Body of pancreas (tissue), 4 donors: ENCODE results near the gene SRMS.
A peak's percentile ranks its signal among the peaks of the same experiment; 100 is the strongest.

Experiments used
- POLR2A ChIP-seq, 3 donors: fragments of 450-650 bp; IDR thresholded peaks; one replicate each; pipeline ENCODE4 v1.6.1; 2016; ENCODE audit warnings: antibody characterized with exemption in 3 of 3, mild to moderate bottlenecking in 2 of 3
- TF ChIP-seq, protein P1 (sequence below), 7 experiments: fragments of 450-650 bp in 4 of 7; fragments of 200-600 bp in 3 of 7; sonication (generic) in 3 of 7; IDR thresholded peaks; one replicate each; pipeline ENCODE4 v1.5.1; 2016 to 2019; ENCODE audit warnings: antibody characterized with exemption in 7 of 7

DNA sequence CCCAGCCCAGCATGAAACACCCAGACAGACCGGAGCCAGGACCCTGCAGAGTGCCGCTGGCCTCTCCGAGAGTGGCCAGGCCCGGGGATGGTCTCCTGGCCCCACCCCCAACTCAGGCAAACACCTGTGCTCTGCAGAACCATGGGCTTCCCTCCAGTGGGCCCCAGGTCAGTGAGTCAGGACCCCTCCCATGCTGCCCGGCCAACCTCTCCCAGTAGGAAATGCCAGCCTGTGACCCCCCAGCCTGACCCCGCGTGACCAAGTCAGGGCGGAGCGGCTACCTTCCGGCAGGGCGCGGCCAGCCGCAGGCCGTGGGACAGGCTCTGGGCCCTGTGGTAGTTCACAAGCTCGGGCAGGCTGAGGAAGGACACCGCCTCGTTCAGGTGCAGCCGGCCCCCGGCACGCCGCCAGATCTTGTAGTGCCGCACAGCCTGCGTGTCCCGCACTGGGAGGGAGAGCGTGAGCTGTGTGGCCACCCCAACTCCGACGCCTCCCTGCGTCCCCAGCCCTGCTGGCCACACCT lies 13.6 kb downstream of the SRMS start:
- TF ChIP-seq, protein P1, sequence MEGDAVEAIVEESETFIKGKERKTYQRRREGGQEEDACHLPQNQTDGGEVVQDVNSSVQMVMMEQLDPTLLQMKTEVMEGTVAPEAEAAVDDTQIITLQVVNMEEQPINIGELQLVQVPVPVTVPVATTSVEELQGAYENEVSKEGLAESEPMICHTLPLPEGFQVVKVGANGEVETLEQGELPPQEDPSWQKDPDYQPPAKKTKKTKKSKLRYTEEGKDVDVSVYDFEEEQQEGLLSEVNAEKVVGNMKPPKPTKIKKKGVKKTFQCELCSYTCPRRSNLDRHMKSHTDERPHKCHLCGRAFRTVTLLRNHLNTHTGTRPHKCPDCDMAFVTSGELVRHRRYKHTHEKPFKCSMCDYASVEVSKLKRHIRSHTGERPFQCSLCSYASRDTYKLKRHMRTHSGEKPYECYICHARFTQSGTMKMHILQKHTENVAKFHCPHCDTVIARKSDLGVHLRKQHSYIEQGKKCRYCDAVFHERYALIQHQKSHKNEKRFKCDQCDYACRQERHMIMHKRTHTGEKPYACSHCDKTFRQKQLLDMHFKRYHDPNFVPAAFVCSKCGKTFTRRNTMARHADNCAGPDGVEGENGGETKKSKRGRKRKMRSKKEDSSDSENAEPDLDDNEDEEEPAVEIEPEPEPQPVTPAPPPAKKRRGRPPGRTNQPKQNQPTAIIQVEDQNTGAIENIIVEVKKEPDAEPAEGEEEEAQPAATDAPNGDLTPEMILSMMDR (IDR thresholded peaks at IDR 0.05): no peak
- peak; percentile 30 to 56 (median 49) for TF ChIP-seq POLR2A (IDR thresholded peaks at IDR 0.05)
